ENCODE measurements around the gene IL12RB2.

DNA sequence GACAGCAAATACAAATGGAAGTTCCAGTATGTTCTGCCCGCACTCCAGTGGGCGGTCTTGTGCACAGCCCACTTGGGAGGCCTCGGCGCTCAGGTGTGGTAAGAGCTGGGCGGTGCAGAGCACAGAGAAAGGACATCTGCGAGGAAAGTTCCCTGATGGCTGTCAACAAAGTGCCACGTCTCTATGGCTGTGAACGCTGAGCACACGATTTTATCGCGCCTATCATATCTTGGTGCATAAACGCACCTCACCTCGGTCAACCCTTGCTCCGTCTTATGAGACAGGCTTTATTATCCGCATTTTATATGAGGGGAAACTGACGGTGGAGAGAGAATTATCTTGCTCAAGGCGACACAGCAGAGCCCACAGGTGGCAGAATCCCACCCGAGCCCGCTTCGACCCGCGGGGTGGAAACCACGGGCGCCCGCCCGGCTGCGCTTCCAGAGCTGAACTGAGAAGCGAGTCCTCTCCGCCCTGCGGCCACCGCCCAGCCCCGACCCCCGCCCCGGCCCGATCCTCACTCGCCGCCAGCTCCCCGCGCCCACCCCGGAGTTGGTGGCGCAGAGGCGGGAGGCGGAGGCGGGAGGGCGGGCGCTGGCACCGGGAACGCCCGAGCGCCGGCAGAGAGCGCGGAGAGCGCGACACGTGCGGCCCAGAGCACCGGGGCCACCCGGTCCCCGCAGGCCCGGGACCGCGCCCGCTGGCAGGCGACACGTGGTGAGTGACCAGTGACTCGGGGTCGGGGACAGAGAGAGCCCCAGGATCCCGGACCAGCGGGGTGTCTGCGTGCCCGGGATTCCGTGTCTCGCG, at the start of gene IL12RB2:
- TF ChIP-seq POLR2AphosphoS5 (IDR thresholded peaks at IDR 0.05; ENCODE audit: low read depth, low read length), result no peak
- TF ChIP-seq TAF1 (IDR thresholded peaks at IDR 0.05; ENCODE audit: borderline replicate concordance, low read depth, low read length), result no peak
